Stomach (tissue), 4 donors: ENCODE results near the gene ALG14.

Experiments used
- CTCF ChIP-seq, 7 experiments: fragments of 450-650 bp in 4 of 7; fragments of 200-600 bp in 3 of 7; sonication (generic) in 3 of 7; IDR thresholded peaks; one replicate each; pipeline ENCODE4 v1.5.1; 2016 to 2019; ENCODE audit warnings: antibody characterized with exemption in 7 of 7, control low read depth in 2 of 7, mild to moderate bottlenecking in 1 of 7
- POLR2A ChIP-seq, 4 donors: fragments of 450-650 bp; IDR thresholded peaks; one replicate each; pipeline ENCODE4 v1.6.1; 2016; ENCODE audit warnings: antibody characterized with exemption in 4 of 4, control low read depth in 2 of 4, mild to moderate bottlenecking in 1 of 4, moderate library complexity in 1 of 4

GRCh38 chr1:95072117-95072516 is 634 bp downstream of the ALG14 start:
- TF ChIP-seq CTCF (IDR thresholded peaks at IDR 0.05), result no peak
- TF ChIP-seq POLR2A (IDR thresholded peaks at IDR 0.05), result no peak
